Urothelium cell line (cell line): ENCODE data around the gene SSB.
"Not testable (repeated sequence)": the region's sequence is repeated elsewhere in the genome, so short reads cannot be mapped to it uniquely, and the experiment has no call there.

Experiments used
- DNase-seq: peaks from one replicate; pipeline ENCODE4 v3.0.0; 2011; ENCODE audit warnings: low spot score, mixed read lengths
- FAIRE-seq: peaks from 2 replicates; lab custom pipeline; 2011; peaks lifted over from hg19 to GRCh38; lab: Jason Lieb, UNC

The SSB gene

DNA sequence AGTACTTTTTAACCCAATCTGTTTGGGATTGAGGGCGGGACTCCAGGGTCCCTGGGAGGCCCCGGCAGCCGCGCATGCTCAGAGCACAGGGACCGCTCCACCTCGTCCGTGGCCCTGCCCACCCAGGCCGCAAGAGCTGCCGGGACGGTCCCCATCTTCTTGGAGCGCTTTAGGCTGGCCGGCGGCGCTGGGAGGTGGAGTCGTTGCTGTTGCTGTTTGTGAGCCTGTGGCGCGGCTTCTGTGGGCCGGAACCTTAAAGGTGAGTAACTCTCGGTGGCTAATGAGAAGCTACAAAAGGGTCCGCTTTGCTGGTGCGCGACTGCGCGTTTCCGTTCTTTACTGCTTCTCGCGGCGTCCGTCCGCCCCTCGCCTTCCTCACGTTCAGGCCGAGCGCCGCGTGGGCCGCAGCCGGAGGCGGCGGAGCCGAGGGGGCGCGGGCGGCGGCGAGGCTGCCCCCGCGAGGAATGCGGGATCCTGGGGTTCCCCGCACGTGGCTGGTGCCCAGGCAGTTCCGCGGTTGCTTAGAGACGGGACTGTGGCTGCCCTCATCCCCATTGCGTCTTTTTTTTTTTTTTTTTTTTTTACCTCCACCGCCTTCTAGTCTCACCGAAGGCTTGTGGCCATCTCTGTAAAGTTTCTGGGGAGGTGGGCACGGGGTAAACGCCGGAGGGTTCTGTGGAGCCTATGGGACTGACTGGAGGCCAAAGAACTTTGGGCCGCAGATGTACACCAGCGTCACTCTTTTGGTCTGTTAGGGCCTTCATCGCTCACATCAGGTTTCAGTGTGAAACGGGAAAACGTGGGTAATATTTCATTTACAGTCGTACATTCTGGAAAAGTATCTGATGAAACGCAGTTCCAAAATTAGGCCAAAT is at the start of gene SSB:
SSB (plus strand) TSS at position 154 of the 875 bp plus-strand sequence. CDS start 2,090 bp downstream, outside the sequence.
- DNase-seq = peak; percentile 97
- FAIRE-seq = peak; percentile 35

DNA sequence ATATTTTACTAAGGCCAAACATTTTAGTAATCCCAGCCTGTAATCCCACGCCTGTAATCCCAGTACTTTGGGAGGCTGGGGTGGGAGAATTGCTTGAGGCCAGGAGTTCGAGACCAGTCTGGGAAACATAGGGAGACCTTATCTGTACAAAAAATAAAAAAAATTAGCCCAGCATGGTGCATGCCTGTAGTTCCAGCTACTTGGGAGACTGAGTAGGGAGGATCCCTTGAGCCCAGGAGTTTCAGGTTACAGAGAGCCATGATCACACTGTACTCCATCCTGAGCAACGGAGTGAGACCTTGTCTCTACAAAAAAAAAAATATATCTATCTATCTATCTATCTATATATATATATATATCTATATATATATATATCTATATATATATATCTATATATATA is 45.9 kb upstream of the SSB start:
- DNase-seq (no peak), FAIRE-seq (no peak)

DNA sequence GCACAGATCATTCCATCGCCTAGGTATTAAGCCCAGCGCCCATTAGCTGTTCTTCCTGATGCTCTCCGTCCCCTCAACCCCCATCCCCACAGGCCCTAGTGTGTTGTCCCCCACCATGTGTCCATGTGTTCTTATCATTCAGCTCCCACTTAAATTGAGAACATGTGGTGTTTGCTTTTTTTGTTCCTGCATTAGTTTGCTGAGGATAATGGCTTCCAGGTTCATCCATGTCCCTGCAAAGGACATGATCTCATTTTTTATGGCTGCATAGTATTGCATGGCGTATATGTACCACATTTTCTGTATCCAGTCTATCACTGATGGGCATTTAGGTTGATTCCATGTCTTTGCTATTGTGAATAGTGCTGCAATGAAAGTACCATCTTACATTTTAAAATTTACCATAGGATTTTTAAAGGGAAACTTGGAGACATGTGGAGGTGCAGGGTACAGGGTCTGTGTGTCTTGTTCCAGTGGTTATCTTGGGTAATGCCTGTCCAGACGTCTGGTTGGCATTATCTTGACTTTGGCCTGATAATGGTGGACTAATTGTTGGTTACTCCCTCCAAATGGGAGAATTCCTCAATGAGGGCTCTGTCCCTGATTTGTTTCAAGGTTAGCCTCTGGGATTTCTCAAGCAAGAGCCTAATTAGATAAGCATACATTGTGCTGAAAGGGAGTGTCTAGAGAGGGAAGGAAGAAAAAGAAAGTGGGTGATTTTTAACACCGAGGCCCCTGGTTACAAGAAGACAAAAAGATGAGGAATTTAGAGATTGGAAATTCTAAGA is 43.4 kb upstream of the SSB start:
- DNase-seq = no peak
- no peak for FAIRE-seq

DNA sequence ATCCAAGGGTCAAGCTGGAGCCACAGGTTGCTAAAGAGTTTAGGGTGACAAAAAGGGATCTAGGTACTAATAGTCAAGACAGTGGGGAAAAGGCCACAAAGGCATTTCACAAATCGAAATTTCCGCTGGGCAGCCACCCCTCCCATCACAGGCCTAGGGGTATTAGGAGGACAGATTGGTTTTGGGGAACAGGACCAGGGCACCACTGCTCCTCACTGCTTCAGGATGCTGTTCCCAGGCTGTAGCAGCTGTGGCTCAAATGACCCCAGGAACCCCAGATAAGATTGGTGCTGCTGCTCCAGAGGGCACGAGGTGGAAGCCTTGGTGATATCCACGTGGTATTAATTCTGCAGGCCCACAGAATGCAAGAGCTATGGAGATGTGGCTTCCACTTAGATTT is 42.3 kb upstream of the SSB start:
- no peak for DNase-seq
- no peak for FAIRE-seq

- FAIRE-seq = no peak
- DNase-seq = no peak
These were observed 41.3 kb upstream of the SSB start for GRCh38 chr2:169757356-169757755.

GRCh38 chr2:169757778-169758177 is 40.9 kb upstream of the SSB start:
- FAIRE-seq = no peak

GRCh38 chr2:169759987-169760386 is 38.7 kb upstream of the SSB start:
- DNase-seq (no peak), FAIRE-seq (no peak)

More at GRCh38 chr2:169757778-169758177, 40.9 kb upstream of the SSB start:
- DNase-seq = no peak

DNA sequence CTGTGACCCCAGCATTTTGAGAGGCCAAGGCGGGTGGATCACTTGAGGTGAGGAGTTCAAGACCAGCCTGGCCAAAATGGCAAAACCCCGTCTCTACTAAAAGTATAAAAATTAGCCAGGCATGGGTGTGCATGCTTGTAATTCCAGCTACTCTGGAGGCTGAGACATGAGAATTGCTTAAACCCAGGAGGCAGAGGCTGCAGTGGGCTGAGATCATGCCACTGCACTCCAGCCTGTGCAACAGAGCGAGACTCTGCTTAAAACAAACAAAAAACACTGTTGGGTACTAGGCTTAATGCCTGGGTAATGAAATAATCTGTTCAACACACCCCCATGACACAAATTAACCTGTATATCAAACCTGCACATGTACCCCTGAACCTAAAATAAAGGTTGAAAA is 37.9 kb upstream of the SSB start:
- DNase-seq, FAIRE-seq: not testable (repeated sequence)

- FAIRE-seq (no peak), DNase-seq (no peak)
These were observed 37.3 kb upstream of the SSB start for GRCh38 chr2:169761251-169761969.

DNA sequence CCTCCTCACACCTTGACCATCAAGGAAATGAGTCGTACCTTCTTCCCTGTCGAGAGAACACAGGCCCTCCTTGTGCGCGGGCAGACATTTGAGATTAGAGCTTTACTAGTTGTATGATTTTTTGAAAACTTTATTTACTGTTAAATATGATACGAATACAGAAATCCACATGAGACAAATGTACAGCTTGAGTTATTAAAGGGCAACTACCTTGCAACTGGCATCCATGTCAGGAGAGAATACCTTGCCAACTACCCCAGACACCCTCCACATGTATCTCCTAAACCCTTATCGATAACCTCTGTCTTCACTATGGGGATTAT is 36.7 kb upstream of the SSB start:
- FAIRE-seq (no peak), DNase-seq (no peak)

DNA sequence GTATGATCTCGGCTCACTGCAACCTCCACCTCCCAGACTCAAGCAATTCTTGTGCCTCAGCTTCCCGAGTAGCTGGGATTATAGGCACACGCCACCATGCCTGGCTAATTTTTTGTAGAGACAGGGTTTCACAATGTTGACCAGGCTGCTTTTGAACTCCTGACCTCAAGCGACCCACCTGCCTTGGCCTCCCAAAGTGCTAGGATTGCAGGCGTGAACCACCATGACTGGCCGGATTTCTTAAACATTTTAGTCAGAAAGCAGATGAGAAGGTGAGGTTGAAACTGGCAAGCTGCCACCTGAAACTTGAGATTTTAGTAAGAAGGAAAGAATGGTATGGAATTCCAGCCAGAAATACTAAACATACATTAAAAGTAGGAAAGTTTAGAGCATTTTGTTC is 33.1 kb upstream of the SSB start:
- no peak for DNase-seq

GRCh38 chr2:169767243-169767888 is 31.3 kb upstream of the SSB start:
- DNase-seq (peak; percentile 36), FAIRE-seq (no peak)

More for the DNA sequence above, 33.1 kb upstream of the SSB start:
- no peak for FAIRE-seq

DNA sequence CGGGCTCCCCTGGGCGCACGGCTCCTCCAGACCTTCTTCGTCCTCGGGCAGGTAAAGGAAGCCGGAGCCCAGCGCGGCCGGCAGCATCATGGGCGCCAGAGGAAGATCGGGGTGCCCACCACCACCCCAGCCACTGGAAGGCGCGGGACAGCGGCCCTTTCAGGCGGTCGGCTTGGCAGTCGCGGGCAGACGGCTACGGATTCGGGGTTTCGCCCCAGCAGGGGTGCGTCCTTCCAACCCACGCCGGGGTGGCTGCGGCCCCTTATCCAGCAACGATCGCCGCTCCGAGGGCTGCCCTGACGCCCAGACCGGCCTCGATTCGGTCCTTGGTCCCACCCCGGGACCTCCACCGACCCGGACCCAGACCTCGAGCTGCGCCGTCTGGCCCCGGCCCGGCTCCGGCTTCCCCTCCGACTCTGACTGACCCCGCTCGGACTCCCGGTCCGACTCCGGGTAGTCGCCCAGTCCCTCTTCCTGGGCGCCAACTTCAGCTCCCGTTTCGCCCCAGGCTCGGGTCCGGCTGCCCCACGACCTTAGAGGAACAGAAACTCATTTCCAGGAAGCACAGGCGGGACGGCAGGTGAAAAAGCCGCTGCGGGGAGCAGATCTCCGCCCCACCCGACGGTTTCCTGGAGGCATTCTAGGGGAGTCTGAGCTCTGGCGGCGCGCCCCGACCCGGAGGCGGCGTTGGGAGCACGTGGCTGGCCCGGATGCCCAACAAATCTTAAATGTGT is 30.2 kb upstream of the SSB start:
- DNase-seq = no peak
- FAIRE-seq = no peak

DNA sequence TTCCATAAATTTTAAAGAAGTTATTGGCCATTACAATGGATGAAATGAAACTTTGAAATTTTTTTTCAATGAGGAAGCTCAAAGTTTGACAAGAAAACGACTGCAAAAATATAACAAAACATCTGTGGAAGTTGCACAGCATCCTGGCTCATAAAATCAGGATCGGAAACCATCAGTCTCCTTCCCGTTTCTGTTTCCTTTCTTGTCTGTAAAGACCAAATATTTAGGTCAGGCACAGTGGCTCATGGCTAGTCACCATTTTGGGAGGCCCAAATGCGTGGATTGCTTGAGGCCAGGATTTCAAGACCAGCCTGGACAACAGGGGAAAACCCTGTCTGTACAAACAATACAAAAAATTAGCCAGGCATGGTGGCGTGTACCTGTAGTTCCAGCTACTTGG is 27.6 kb upstream of the SSB start:
- no peak for DNase-seq
- FAIRE-seq = no peak

DNA sequence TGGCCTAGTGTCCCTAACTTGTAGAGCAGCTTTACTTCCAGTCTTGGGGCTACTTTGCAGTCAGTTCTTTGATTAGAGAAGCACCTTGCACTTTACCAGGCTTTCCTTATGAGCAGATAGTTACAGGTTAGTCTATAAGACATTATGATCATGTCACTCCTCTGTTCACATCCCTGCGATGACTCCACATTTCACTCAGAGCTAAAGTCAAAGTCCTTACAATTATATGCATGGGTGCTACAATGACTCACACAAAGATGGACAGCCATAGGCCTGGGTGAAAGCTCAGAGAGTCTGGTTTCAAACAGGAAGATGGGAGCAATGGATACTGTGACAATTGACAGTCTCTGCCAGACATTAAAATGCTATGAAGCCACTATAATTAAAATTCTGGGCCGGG is 27.1 kb upstream of the SSB start:
- no peak for FAIRE-seq
- no peak for DNase-seq

DNA sequence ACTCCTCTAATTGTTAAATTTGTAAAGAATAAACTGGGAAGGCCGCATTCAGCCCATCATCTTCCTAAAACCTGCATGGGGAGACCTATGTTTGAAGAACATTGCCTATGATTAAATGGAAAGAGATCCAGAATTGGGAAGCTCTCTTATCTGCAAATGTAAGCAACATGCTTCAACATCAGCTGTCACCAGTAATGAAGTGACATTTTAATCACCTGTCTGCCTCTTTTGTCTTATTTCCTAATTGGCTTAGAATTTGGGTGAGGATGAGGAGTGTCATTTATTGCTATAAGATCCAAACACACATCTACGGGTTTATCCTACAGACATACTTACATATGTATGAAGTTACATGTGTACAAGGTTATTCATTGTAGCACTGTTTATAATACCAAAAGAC is 26.0 kb upstream of the SSB start:
- no peak for FAIRE-seq
- no peak for DNase-seq

DNA sequence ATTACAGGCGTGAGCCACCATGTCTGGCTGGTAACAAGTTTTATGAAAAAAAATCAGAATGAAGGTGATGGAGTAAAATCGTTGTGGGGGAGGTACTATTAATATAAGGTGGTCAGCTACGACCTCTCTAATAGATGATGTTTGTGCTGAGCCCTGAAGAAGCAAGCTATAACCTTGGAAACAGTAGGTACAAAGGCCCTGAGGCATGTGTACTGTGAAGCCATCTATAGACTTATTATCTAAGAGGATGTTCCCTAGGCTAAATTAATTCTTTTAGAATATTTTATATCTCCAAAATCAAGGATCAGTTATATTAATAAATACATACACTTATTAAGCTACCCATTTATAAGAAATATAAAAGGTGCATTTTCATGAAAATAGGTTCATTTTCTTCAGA is 23.3 kb upstream of the SSB start:
- no peak for DNase-seq
- no peak for FAIRE-seq

DNA sequence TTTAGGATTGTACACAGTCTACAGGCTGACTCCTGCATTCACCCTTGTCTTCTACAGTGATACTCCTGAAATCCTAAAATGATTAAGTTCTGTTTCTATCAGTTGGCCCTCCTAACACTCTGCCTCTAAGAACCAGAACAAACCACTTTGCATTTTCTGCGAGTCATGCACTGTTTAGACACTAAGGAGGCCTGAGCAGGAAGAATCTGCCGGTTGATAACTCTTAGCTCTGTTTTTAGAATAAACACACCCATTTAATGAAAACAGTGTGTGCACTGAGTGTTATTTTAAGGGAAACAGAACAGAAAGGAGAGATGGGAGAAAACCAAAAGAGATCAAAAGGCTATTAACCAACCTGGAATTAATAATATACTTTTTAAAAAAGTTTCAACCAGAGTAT is 22.9 kb upstream of the SSB start:
- FAIRE-seq (no peak), DNase-seq (no peak)

DNA sequence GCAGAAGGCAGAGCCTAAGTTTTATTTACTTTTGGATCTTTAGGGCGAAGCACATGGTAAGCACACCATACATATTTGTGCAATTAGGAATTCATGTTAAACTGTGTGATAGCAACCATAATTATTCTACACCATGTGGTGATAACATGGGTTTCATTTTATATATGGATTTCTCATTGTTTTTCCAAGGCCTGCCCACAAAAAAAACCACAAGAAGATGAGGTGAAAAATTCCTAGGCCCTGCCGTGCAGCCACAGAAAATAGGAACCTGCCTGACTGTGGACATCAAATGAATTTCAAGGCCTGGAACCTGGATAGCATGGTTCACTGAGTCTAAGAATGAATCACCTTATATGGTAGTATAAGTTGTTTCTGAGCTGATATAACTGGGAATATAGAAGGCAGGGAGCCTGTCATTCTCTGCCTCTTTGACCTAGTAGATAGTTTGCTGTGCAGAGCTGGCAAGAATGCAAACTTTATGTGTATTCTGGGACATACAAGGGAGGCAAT is 22.4 kb upstream of the SSB start:
- no peak for DNase-seq
- FAIRE-seq = no peak

DNA sequence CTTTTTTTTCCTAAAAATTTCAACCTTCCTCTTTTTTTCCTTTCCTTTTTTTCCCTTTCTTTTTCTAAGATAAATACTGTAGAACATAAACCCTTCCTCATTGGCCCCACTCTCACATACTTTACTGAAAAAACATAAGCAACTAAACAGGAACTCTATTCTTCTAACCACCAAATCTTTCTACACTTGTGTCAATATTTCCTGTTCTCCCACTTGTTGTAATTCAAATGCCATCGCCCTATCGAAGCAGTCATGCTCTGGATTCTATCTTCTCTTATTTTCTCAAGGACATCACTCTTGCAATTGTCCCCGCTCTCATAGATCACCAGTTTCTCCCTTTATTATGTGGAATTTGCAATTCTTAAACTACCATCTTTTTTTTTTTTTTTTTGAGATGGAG is 20.2 kb upstream of the SSB start:
- no peak for FAIRE-seq
- no peak for DNase-seq
